IPS-20b (cell line): ENCODE results near the gene HLCS.
A peak's percentile ranks its signal among the peaks of the same experiment; 100 is the strongest.
"Not testable (repeated sequence)": the region's sequence is repeated elsewhere in the genome, so short reads cannot be mapped to it uniquely, and the experiment has no call there.

Source experiments
- H3K27ac ChIP-seq: one replicate; pipeline ENCODE4 v1.5.1; 2013; ENCODE audit warnings: low read length
- H3K27me3 ChIP-seq: 2 replicates; pipeline ENCODE4 v1.6.1; 2013; ENCODE audit warnings: mild to moderate bottlenecking, low read length, inconsistent platforms; ENCODE audit not compliant: insufficient read depth
- H3K36me3 ChIP-seq: 2 replicates; pipeline ENCODE4 v1.6.1; 2013; ENCODE audit warnings: low read depth, mild to moderate bottlenecking, inconsistent platforms, low read length, moderate library complexity; ENCODE audit not compliant: insufficient read depth
- H3K4me1 ChIP-seq: 2 replicates; pipeline ENCODE4 v1.6.1; 2013; ENCODE audit warnings: mild to moderate bottlenecking, control low read depth, inconsistent platforms, low read length, moderate library complexity; ENCODE audit not compliant: insufficient read depth
- H3K4me3 ChIP-seq: 2 replicates; pipeline ENCODE4 v1.5.1; 2013; ENCODE audit warnings: mild to moderate bottlenecking, low read length, inconsistent platforms
- H3K9ac ChIP-seq: 2 replicates; pipeline ENCODE4 v1.6.1; 2013; ENCODE audit warnings: low read depth, mild to moderate bottlenecking, inconsistent platforms, low read length, moderate library complexity
- H3K9me3 ChIP-seq: 2 replicates; pipeline ENCODE4 v1.6.1; 2013; ENCODE audit warnings: mild to moderate bottlenecking, low read depth, low read length, inconsistent platforms; ENCODE audit not compliant: insufficient read depth

The HLCS gene

GRCh38 chr21:36995285-36995684 is 28.8 kb upstream of the HLCS start:
- not testable (repeated sequence) for H3K36me3 ChIP-seq, H3K9ac ChIP-seq, H3K27ac ChIP-seq, H3K9me3 ChIP-seq, H3K4me3 ChIP-seq
- Histone ChIP-seq H3K4me1 (peaks cover 12% of the 10 kb centered on the region; the same call in 1 of the 2 replicates), H3K27me3 (peaks cover 17% of the 10 kb centered on the region; the same call in 1 of the 2 replicates)

- no peak overlapping the region for H3K9ac ChIP-seq
- peaks cover 12% of the 10 kb centered on the region; the same call in 1 of the 2 replicates for H3K4me1 ChIP-seq
- peaks cover 17% of the 10 kb centered on the region; the same call in 1 of the 2 replicates for H3K27me3 ChIP-seq
- no peaks in the 10 kb centered on the region for H3K36me3 ChIP-seq
- peak overlapping the region; percentile 19; the same call in 1 of the 2 replicates for H3K4me3 ChIP-seq
- H3K9me3 ChIP-seq, result no peaks in the 10 kb centered on the region
- H3K27ac ChIP-seq, result no peak overlapping the region
Observed at GRCh38 chr21:36994501-36995158, 28.2 kb upstream of the HLCS start.

GRCh38 chr21:36992671-36993070 is 26.2 kb upstream of the HLCS start:
- H3K4me1 ChIP-seq, result peaks cover 12% of the 10 kb centered on the region; the same call in 1 of the 2 replicates
- H3K27me3 ChIP-seq, result peaks cover 17% of the 10 kb centered on the region; the same call in 1 of the 2 replicates
- H3K4me3 ChIP-seq, result no peak overlapping the region
- no peaks in the 10 kb centered on the region for H3K36me3 ChIP-seq
- H3K9me3 ChIP-seq, result no peaks in the 10 kb centered on the region
- no peak overlapping the region for H3K27ac ChIP-seq
- no peak overlapping the region for H3K9ac ChIP-seq

- H3K9me3 ChIP-seq, result no peaks in the 10 kb centered on the region
- H3K27ac ChIP-seq, result no peak overlapping the region
- peaks cover 12% of the 10 kb centered on the region; the same call in 1 of the 2 replicates for H3K4me1 ChIP-seq
- H3K36me3 ChIP-seq, result no peaks in the 10 kb centered on the region
- peak overlapping the region; percentile 56 for H3K4me3 ChIP-seq
- peak overlapping the region; percentile 60; the same call in 1 of the 2 replicates for H3K9ac ChIP-seq
- H3K27me3 ChIP-seq, result peaks cover 17% of the 10 kb centered on the region; the same call in 1 of the 2 replicates
Observed at GRCh38 chr21:36990508-36991205, 24.2 kb upstream of the HLCS start.

GRCh38 chr21:36989699-36990507 is 23.4 kb upstream of the HLCS start:
- Histone ChIP-seq H3K4me3 (peak overlapping the region; percentile 56), H3K27me3 (peaks cover 17% of the 10 kb centered on the region; the same call in 1 of the 2 replicates), H3K9me3 (no peaks in the 10 kb centered on the region), H3K36me3 (no peaks in the 10 kb centered on the region), H3K9ac (peak overlapping the region; percentile 60; the same call in 1 of the 2 replicates), H3K4me1 (peaks cover 12% of the 10 kb centered on the region; the same call in 1 of the 2 replicates), H3K27ac (no peak overlapping the region)

- not testable (repeated sequence) for H3K36me3 ChIP-seq, H3K9me3 ChIP-seq, H3K27ac ChIP-seq
- Histone ChIP-seq H3K4me3 (peak overlapping the region; percentile 56; the same call in 1 of the 2 replicates), H3K4me1 (peaks cover 12% of the 10 kb centered on the region; the same call in 1 of the 2 replicates), H3K9ac (peak overlapping the region; percentile 60; the same call in 1 of the 2 replicates), H3K27me3 (peaks cover 17% of the 10 kb centered on the region; the same call in 1 of the 2 replicates)
Observed at GRCh38 chr21:36989199-36989698, 22.8 kb upstream of the HLCS start.

GRCh38 chr21:36988536-36988935 is 22.1 kb upstream of the HLCS start:
- no peak overlapping the region for H3K27ac ChIP-seq
- H3K4me3 ChIP-seq, result no peak overlapping the region
- peaks cover 12% of the 10 kb centered on the region; the same call in 1 of the 2 replicates for H3K4me1 ChIP-seq
- H3K9ac ChIP-seq, result no peak overlapping the region
- peaks cover 17% of the 10 kb centered on the region; the same call in 1 of the 2 replicates for H3K27me3 ChIP-seq
- H3K36me3 ChIP-seq, result no peaks in the 10 kb centered on the region
- no peaks in the 10 kb centered on the region for H3K9me3 ChIP-seq

- peaks cover 12% of the 10 kb centered on the region; the same call in 1 of the 2 replicates for H3K4me1 ChIP-seq
- H3K27ac ChIP-seq, result no peak overlapping the region
- H3K4me3 ChIP-seq, result no peak overlapping the region
- H3K27me3 ChIP-seq, result peaks cover 17% of the 10 kb centered on the region; the same call in 1 of the 2 replicates
- no peak overlapping the region for H3K9ac ChIP-seq
- H3K36me3 ChIP-seq, result no peaks in the 10 kb centered on the region
- H3K9me3 ChIP-seq, result no peaks in the 10 kb centered on the region
Observed at GRCh38 chr21:36987845-36988244, 21.4 kb upstream of the HLCS start.

GRCh38 chr21:36985751-36986594 is 19.5 kb upstream of the HLCS start:
- no peaks in the 10 kb centered on the region for H3K36me3 ChIP-seq
- H3K27me3 ChIP-seq, result peaks cover 23% of the 10 kb centered on the region
- no peak overlapping the region for H3K9ac ChIP-seq
- H3K4me3 ChIP-seq, result no peak overlapping the region
- H3K4me1 ChIP-seq, result peaks cover 4% of the 10 kb centered on the region; the same call in 1 of the 2 replicates
- H3K9me3 ChIP-seq, result no peaks in the 10 kb centered on the region
- no peak overlapping the region for H3K27ac ChIP-seq

GRCh38 chr21:36981977-36982700 is 15.7 kb upstream of the HLCS start:
- peaks cover 5% of the 10 kb centered on the region; the same call in 1 of the 2 replicates for H3K4me1 ChIP-seq
- H3K36me3 ChIP-seq, result no peaks in the 10 kb centered on the region
- no peak overlapping the region for H3K27ac ChIP-seq
- no peak overlapping the region for H3K4me3 ChIP-seq
- H3K9ac ChIP-seq, result no peak overlapping the region
- no peaks in the 10 kb centered on the region for H3K9me3 ChIP-seq
- H3K27me3 ChIP-seq, result peaks cover 33% of the 10 kb centered on the region
